ENCODE results near the gene CYB561A3.

DNA sequence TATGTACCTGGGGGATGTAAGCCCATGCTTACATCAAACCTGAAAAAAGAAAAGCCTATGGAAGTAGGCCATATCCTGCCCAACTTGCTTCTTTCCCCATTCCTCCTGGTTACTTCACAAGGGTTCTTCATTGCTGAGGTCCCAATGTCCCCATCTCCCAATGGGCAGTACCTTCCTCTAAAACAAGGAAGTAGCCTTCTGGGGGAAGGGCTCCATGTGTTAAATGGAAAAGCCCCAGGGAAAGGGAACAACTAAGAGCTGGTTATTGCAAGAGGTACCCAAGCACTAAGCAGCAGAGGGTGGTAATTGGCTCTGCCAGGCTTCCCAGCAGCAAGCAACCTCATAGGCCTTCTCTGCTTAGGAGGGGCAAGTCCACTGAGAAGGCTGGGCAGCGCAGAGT is 42.0 kb upstream of the CYB561A3 start:
- TF ChIP-seq, protein P1, sequence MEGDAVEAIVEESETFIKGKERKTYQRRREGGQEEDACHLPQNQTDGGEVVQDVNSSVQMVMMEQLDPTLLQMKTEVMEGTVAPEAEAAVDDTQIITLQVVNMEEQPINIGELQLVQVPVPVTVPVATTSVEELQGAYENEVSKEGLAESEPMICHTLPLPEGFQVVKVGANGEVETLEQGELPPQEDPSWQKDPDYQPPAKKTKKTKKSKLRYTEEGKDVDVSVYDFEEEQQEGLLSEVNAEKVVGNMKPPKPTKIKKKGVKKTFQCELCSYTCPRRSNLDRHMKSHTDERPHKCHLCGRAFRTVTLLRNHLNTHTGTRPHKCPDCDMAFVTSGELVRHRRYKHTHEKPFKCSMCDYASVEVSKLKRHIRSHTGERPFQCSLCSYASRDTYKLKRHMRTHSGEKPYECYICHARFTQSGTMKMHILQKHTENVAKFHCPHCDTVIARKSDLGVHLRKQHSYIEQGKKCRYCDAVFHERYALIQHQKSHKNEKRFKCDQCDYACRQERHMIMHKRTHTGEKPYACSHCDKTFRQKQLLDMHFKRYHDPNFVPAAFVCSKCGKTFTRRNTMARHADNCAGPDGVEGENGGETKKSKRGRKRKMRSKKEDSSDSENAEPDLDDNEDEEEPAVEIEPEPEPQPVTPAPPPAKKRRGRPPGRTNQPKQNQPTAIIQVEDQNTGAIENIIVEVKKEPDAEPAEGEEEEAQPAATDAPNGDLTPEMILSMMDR (IDR thresholded peaks at IDR 0.05), result no peak
- TF ChIP-seq EZH2 (IDR thresholded peaks at IDR 0.05; ENCODE audit: borderline replicate concordance, insufficient read depth, low read depth, low read length, poor library complexity, severe bottlenecking), result no peak

Data from B cell (primary cell).